Hepatocyte (in vitro differentiated cells): ENCODE results near the gene TMEM87A.

Source experiments
- EZH2 ChIP-seq: fragments of 200-600 bp; sonication (generic); IDR thresholded peaks from 2 replicates; pipeline ENCODE4 v1.6.1; 2016; ENCODE audit warnings: antibody characterized with exemption, mild to moderate bottlenecking, borderline replicate concordance
- TF ChIP-seq, protein P1 (sequence below): fragments of 200-600 bp; sonication (generic); IDR thresholded peaks from 2 replicates; pipeline ENCODE4 v1.5.1; 2016; ENCODE audit warnings: antibody characterized with exemption, mild to moderate bottlenecking; ENCODE audit not compliant: poor library complexity

- TF ChIP-seq, protein P1, sequence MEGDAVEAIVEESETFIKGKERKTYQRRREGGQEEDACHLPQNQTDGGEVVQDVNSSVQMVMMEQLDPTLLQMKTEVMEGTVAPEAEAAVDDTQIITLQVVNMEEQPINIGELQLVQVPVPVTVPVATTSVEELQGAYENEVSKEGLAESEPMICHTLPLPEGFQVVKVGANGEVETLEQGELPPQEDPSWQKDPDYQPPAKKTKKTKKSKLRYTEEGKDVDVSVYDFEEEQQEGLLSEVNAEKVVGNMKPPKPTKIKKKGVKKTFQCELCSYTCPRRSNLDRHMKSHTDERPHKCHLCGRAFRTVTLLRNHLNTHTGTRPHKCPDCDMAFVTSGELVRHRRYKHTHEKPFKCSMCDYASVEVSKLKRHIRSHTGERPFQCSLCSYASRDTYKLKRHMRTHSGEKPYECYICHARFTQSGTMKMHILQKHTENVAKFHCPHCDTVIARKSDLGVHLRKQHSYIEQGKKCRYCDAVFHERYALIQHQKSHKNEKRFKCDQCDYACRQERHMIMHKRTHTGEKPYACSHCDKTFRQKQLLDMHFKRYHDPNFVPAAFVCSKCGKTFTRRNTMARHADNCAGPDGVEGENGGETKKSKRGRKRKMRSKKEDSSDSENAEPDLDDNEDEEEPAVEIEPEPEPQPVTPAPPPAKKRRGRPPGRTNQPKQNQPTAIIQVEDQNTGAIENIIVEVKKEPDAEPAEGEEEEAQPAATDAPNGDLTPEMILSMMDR: no peak
- TF ChIP-seq EZH2: no peak
Observed at GRCh38 chr15:42285034-42285433, 11.8 kb upstream of the TMEM87A start.
